SK-N-SH treated with all-trans-retinoic acid at 6 μM for 48 hours (cell line): ENCODE measurements around the gene HOXC4.

Experiments
- ATAC-seq: fragments of 200-7000 bp; cut with Tn5 transposase; 3 replicates; pipeline ENCODE4 v1.9.1; 2020; ENCODE audit warnings: mild to moderate bottlenecking, moderate library complexity
- ARNTL ChIP-seq: fragments of 450-650 bp; formaldehyde crosslinking; IDR thresholded peaks from 2 replicates; pipeline ENCODE4 v1.5.0; 2020; ENCODE audit warnings: low read depth, mild to moderate bottlenecking, moderate library complexity, borderline replicate concordance
- BACH2 ChIP-seq: fragments of 250-450 bp; sonication (Bioruptor Pico); IDR thresholded peaks from 2 replicates; pipeline ENCODE4 v1.9.0; 2021; ENCODE audit warnings: mild to moderate bottlenecking, borderline replicate concordance
- CREB5 ChIP-seq: fragments of 250-450 bp; sonication (Bioruptor Pico); IDR thresholded peaks from 2 replicates; pipeline ENCODE4 v1.5.1; 2020; ENCODE audit warnings: low read depth, mild to moderate bottlenecking, moderate library complexity
- CSDC2 ChIP-seq: fragments of 250-450 bp; sonication (Bioruptor Pico); IDR thresholded peaks from 2 replicates; pipeline ENCODE4 v1.5.0; 2020; ENCODE audit warnings: mild to moderate bottlenecking, moderate library complexity
- CSRNP3 ChIP-seq: fragments of 250-450 bp; sonication (Bioruptor Pico); IDR thresholded peaks from 2 replicates; pipeline ENCODE4 v1.5.1; 2021; ENCODE audit warnings: mild to moderate bottlenecking, moderate library complexity
- ESRRG ChIP-seq: fragments of 250-450 bp; sonication (Bioruptor Pico); IDR thresholded peaks from 2 replicates; pipeline ENCODE4 v1.6.1; 2021; ENCODE audit warnings: mild to moderate bottlenecking
- GLIS3 ChIP-seq: fragments of 250-450 bp; sonication (Bioruptor Pico); IDR thresholded peaks from 2 replicates; pipeline ENCODE4 v1.5.0; 2020; ENCODE audit warnings: mild to moderate bottlenecking, moderate library complexity
- ISL1 ChIP-seq: fragments of 250-450 bp; sonication (Bioruptor Pico); IDR thresholded peaks from 2 replicates; pipeline ENCODE4 v2.1.2; 2022; ENCODE audit warnings: mild to moderate bottlenecking, moderate library complexity
- OSR1 ChIP-seq: fragments of 250-450 bp; sonication (Bioruptor Pico); IDR thresholded peaks from 2 replicates; pipeline ENCODE4 v1.8.0; 2022; ENCODE audit warnings: moderate library complexity, mild to moderate bottlenecking, inconsistent platforms
- PATZ1 ChIP-seq: fragments of 250-450 bp; sonication (Bioruptor Pico); IDR thresholded peaks from 2 replicates; pipeline ENCODE4 v1.8.0; 2020; ENCODE audit warnings: mild to moderate bottlenecking, moderate library complexity, borderline replicate concordance
- POU6F1 ChIP-seq: fragments of 250-450 bp; sonication (Bioruptor Pico); IDR thresholded peaks from 2 replicates; pipeline ENCODE4 v1.8.0; 2021; ENCODE audit warnings: low read depth, mild to moderate bottlenecking, moderate library complexity, borderline replicate concordance
- PPARA ChIP-seq: fragments of 250-450 bp; sonication (Bioruptor Pico); IDR thresholded peaks from 2 replicates; pipeline ENCODE4 v1.5.0; 2020; ENCODE audit warnings: mild to moderate bottlenecking, borderline replicate concordance
- RARB ChIP-seq: fragments of 250-450 bp; sonication (Bioruptor Pico); IDR thresholded peaks from 2 replicates; pipeline ENCODE4 v1.8.0; 2021; ENCODE audit warnings: mild to moderate bottlenecking, moderate library complexity
- SNAI2 ChIP-seq: fragments of 250-450 bp; sonication (Bioruptor Pico); IDR thresholded peaks from 2 replicates; pipeline ENCODE4 v1.5.0; 2020; ENCODE audit warnings: mild to moderate bottlenecking, moderate library complexity
- TCF4 ChIP-seq: fragments of 250-450 bp; sonication (Bioruptor Pico); IDR thresholded peaks from 2 replicates; pipeline ENCODE4 v1.8.0; 2021; ENCODE audit warnings: mild to moderate bottlenecking, moderate library complexity, borderline replicate concordance
- TOX ChIP-seq: fragments of 250-450 bp; sonication (Bioruptor Pico); IDR thresholded peaks from 2 replicates; pipeline ENCODE4 v1.8.0; 2021; ENCODE audit warnings: mild to moderate bottlenecking, moderate library complexity, borderline replicate concordance
- TSHZ2 ChIP-seq: fragments of 250-450 bp; sonication (Bioruptor Pico); IDR thresholded peaks from 2 replicates; pipeline ENCODE4 v1.5.0; 2020; ENCODE audit warnings: mild to moderate bottlenecking, moderate library complexity
- ZC3H10 ChIP-seq: fragments of 250-450 bp; sonication (Bioruptor Pico); IDR thresholded peaks from 2 replicates; pipeline ENCODE4 v1.5.1; 2021; ENCODE audit warnings: mild to moderate bottlenecking, moderate library complexity
- ZFP3 ChIP-seq: fragments of 250-450 bp; sonication (Bioruptor Pico); IDR thresholded peaks from 2 replicates; pipeline ENCODE4 v1.5.0; 2020; ENCODE audit warnings: mild to moderate bottlenecking, moderate library complexity
- ZNF565 ChIP-seq: fragments of 450-650 bp; formaldehyde crosslinking; conservative IDR thresholded peaks from 2 replicates; pipeline ENCODE4 v1.5.0; 2020; ENCODE audit warnings: low read depth, mild to moderate bottlenecking, moderate library complexity
- ZNF70 ChIP-seq: fragments of 450-650 bp; formaldehyde crosslinking; IDR thresholded peaks from 2 replicates; pipeline ENCODE4 v1.5.0; 2020; ENCODE audit warnings: mild to moderate bottlenecking, moderate library complexity
- ZNF8 ChIP-seq: fragments of 450-650 bp; formaldehyde crosslinking; IDR thresholded peaks from 2 replicates; pipeline ENCODE4 v1.5.0; 2020; ENCODE audit warnings: mild to moderate bottlenecking, moderate library complexity

Gene HOXC4

GRCh38 chr12:54028314-54029201 is 25.1 kb upstream of the HOXC4 start, which contains the start of gene HOXC6:
Gene HOXC6, plus strand, starts transcription at chr12:54028440. Its CDS starts 82 bp downstream, at chr12:54028522.
- TF ChIP-seq SNAI2 (CRISPR knock-in tag) = no peak
- TF ChIP-seq, all 23 proteins: peak for 0
- ATAC-seq = peak; percentile 76

GRCh38 chr12:54029529-54030441 is 23.9 kb upstream of the HOXC4 start:
- ATAC-seq = no peak
- TF ChIP-seq TOX (CRISPR knock-in tag) = no peak
- no peak for TF ChIP-seq ARNTL (CRISPR knock-in tag)
- no peak for TF ChIP-seq CSDC2 (CRISPR knock-in tag)
- TF ChIP-seq CREB5 (CRISPR knock-in tag) = no peak
- no peak for TF ChIP-seq RARB (CRISPR knock-in tag)
- TF ChIP-seq CSRNP3 (CRISPR knock-in tag) = no peak
- no peak for TF ChIP-seq POU6F1 (CRISPR knock-in tag)
- no peak for TF ChIP-seq ZC3H10
- no peak for TF ChIP-seq ZNF8 (CRISPR knock-in tag)
- no peak for TF ChIP-seq ISL1 (CRISPR knock-in tag)
- no peak for TF ChIP-seq SNAI2 (CRISPR knock-in tag)
- no peak for TF ChIP-seq ZFP3 (CRISPR knock-in tag)
- no peak for TF ChIP-seq ZNF565 (CRISPR knock-in tag)
- no peak for TF ChIP-seq GLIS3 (CRISPR knock-in tag)
- no peak for TF ChIP-seq ESRRG (CRISPR knock-in tag)
- no peak for TF ChIP-seq TSHZ2
- TF ChIP-seq BACH2 (CRISPR knock-in tag) = no peak
- no peak for TF ChIP-seq OSR1 (CRISPR knock-in tag)
- no peak for TF ChIP-seq ZNF70 (CRISPR knock-in tag)

GRCh38 chr12:54030442-54030801 is 23.2 kb upstream of the HOXC4 start:
- TF ChIP-seq CREB5 (CRISPR knock-in tag) = no peak
- TF ChIP-seq ZC3H10 = no peak
- TF ChIP-seq ZFP3 (CRISPR knock-in tag) = no peak
- TF ChIP-seq TOX (CRISPR knock-in tag) = no peak
- no peak for TF ChIP-seq SNAI2 (CRISPR knock-in tag)
- no peak for TF ChIP-seq GLIS3 (CRISPR knock-in tag)
- TF ChIP-seq ZNF565 (CRISPR knock-in tag) = no peak
- no peak for TF ChIP-seq POU6F1 (CRISPR knock-in tag)
- no peak for TF ChIP-seq ZNF70 (CRISPR knock-in tag)
- no peak for TF ChIP-seq TCF4 (CRISPR knock-in tag)
- no peak for TF ChIP-seq PATZ1 (CRISPR knock-in tag)
- TF ChIP-seq CSDC2 (CRISPR knock-in tag) = no peak
- no peak for TF ChIP-seq ESRRG (CRISPR knock-in tag)
- no peak for TF ChIP-seq PPARA
- TF ChIP-seq RARB (CRISPR knock-in tag) = no peak
- no peak for TF ChIP-seq ARNTL (CRISPR knock-in tag)
- no peak for TF ChIP-seq BACH2 (CRISPR knock-in tag)
- ATAC-seq = no peak
